Neural crest cell (in vitro differentiated cells): ENCODE results near the gene C16orf74. TPM values are rescaled to one million over a fixed set of nuclear protein-coding genes. Genes with fewer than 3 reads are reported as not detected.

Experiments
- DNase-seq: peaks from one replicate; pipeline ENCODE4 v3.0.0; 2021; ENCODE audit warnings: low read depth, mixed read lengths, low spot score
- H3K27ac Mint-ChIP-seq: one replicate; pipeline ENCODE4 v1.8.0; 2021; ENCODE audit warnings: mild to moderate bottlenecking, mixed read lengths; ENCODE audit not compliant: unreplicated experiment
- H3K27me3 Mint-ChIP-seq: 2 replicates; pipeline ENCODE4 v1.8.0; 2021; ENCODE audit warnings: low read depth, mild to moderate bottlenecking, mixed read lengths
- H3K36me3 Mint-ChIP-seq: 2 replicates; pipeline ENCODE4 v1.8.0; 2021; ENCODE audit warnings: low read depth, mild to moderate bottlenecking, mixed read lengths
- H3K4me1 Mint-ChIP-seq: 2 replicates; pipeline ENCODE4 v1.8.0; 2021; ENCODE audit warnings: mixed read lengths
- H3K4me3 Mint-ChIP-seq: one replicate; pipeline ENCODE4 v1.8.0; 2021; ENCODE audit warnings: mild to moderate bottlenecking, mixed read lengths
- H3K9me3 Mint-ChIP-seq: 2 replicates; pipeline ENCODE4 v1.8.0; 2021; ENCODE audit warnings: mixed read lengths
- total RNA-seq: library from RNA; stranded (reverse); gene quantifications from 2 replicates; pipeline ENCODE4 v1.2.1, GENCODE V29; 2021
- TF ChIP-seq, protein P1 (sequence below): fragments of 200-600 bp; sonication (generic); conservative IDR thresholded peaks from 2 replicates; pipeline ENCODE4 v1.5.0; 2021; ENCODE audit warnings: antibody characterized with exemption, mild to moderate bottlenecking

C16orf74 gene
- total RNA-seq, 1 donor from 2014 or later: 1.2 TPM

DNA sequence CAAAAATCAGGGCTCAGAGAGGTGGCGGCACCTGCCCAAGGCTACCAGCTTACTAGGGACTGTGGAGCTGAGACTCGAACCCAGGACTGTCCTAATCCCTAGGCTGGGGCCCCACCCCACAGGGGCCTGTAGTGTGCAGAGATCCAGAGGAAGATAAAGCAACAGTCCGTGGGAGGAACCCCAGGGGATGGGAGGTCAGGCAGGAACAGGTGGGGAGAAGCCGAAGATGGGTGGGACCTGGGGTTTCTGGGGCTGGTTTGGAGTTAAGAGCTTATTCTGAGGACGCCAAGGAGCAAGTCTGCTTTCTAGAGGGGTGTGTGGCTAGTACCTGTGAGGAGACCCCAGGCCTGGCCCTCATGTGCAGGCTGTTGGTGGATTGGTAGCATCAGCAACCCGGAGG lies 14.9 kb downstream of the C16orf74 start:
- H3K9me3 Mint-ChIP-seq: no peaks in the 10 kb centered on the region
- H3K27ac Mint-ChIP-seq: no peak overlapping the region
- H3K36me3 Mint-ChIP-seq: no peaks in the 10 kb centered on the region

DNA sequence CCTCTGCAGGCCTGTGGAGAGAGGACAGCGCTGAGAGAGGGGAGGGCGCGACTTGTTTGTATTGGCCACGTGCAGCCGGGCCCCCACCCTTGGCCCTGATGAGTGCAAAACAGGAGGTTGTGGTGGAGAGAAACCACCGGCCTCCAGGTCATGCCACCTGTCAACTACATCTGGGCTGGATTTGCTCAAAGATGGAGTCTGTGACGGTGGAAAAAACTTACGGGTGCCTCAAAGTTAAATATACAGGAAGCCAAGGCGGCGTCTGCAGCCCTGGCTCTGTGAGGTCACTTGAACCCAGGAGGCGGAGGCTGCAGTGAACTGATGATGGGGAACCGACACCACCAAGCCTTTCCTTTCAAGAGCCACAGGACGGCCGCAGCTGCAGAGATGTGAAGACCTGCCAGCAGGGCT lies 15.7 kb downstream of the C16orf74 start:
- Mint-ChIP-seq H3K4me3 (no peak overlapping the region), H3K9me3 (no peaks in the 10 kb centered on the region), H3K27me3 (peaks cover 2% of the 10 kb centered on the region), H3K36me3 (no peaks in the 10 kb centered on the region), H3K4me1 (peaks cover 5% of the 10 kb centered on the region), H3K27ac (no peak overlapping the region)
- DNase-seq: no peak
- TF ChIP-seq, protein P1, sequence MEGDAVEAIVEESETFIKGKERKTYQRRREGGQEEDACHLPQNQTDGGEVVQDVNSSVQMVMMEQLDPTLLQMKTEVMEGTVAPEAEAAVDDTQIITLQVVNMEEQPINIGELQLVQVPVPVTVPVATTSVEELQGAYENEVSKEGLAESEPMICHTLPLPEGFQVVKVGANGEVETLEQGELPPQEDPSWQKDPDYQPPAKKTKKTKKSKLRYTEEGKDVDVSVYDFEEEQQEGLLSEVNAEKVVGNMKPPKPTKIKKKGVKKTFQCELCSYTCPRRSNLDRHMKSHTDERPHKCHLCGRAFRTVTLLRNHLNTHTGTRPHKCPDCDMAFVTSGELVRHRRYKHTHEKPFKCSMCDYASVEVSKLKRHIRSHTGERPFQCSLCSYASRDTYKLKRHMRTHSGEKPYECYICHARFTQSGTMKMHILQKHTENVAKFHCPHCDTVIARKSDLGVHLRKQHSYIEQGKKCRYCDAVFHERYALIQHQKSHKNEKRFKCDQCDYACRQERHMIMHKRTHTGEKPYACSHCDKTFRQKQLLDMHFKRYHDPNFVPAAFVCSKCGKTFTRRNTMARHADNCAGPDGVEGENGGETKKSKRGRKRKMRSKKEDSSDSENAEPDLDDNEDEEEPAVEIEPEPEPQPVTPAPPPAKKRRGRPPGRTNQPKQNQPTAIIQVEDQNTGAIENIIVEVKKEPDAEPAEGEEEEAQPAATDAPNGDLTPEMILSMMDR: no peak

More for the DNA sequence above, 14.9 kb downstream of the C16orf74 start:
- DNase-seq: no peak
- H3K4me3 Mint-ChIP-seq: no peak overlapping the region
- H3K27me3 Mint-ChIP-seq: peaks cover 2% of the 10 kb centered on the region
- H3K4me1 Mint-ChIP-seq: peaks cover 5% of the 10 kb centered on the region
- TF ChIP-seq, protein P1: no peak

DNA sequence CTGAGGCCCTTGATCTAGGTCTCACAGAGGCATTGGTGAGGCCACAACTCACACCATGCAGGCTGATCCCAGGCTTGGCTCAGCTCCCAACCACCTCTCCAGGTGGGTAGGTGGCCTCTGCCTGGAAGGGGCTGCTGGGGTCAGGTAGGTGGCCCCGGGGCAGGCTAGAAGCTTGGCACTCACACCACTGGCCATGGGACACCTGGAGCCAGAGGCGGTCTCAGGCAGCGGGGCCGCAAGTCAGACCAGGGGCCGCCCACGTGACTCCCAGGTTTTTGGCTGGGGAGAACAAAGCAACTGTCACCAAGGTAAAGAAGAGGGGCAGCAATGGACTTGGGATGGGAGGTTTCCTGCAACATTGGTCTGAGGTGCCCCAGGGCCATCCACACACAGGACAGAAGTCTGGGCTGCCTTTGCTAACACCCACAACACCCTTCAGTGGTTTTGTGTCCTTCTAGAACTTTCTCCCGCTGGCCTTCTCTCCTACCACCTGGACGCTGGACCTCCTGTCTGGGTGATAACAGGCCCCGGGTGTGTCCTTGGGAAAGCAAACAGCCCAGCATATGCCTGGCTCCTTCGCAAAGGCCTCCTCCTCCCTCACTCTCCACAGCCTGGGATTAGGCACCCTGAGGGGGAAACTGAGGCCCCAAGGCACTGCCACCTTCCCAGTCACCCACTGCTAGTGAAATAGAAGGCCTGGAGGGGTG lies 16.4 kb downstream of the C16orf74 start:
- Mint-ChIP-seq H3K9me3 (no peaks in the 10 kb centered on the region), H3K4me1 (peaks cover 8% of the 10 kb centered on the region), H3K27me3 (peaks cover 2% of the 10 kb centered on the region), H3K36me3 (no peaks in the 10 kb centered on the region), H3K4me3 (no peak overlapping the region), H3K27ac (no peak overlapping the region)
- TF ChIP-seq, protein P1: no peak
- DNase-seq: no peak

DNA sequence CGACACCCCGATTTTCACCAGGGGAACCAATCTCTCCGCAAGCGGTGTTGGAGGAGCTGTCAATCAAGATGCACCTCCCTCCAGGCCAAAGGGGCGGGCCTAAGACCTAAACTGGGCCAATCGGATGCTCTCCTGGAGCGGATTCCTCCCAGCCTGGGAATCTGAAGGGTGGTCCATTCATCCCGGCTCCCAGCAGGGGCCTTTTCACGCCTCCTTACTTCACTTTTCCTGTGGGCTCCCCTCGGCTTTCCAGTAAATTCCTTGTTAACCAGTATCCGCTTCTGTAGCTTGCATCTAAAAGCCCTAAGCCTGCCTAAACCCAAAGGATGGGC lies 17.1 kb downstream of the C16orf74 start:
- no peak overlapping the region for H3K4me3 Mint-ChIP-seq

DNA sequence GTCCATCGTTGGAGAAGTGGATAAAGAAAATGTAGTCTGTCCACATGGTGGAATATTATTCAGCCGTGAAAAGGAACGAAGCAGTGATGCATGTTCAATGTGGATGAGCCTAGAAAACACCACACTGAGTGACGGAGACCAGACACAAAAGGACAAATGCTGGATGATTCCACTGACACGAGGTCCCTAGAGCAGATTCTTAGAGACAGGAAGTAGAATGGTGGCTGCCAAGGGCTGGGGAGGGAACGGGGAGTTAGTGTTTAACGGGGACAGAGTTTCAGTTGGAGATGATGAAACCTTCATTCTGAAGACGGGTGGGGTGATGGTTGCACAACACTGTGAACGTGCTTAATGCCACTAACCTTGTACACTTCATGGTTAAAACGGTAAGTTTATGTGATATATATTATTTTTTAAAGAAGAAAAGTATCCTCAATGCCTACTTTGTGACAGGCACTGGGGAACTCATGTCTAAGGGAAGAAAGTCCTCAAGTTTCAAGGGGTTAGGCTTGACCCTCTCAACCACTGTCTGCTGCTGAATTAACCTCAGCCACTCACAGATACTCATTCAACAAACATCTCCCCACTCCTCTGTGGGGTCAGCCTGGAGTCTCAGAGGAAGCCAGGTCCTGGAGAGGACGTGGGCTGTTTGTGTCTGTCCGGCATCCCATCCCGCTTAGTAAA lies 17.6 kb downstream of the C16orf74 start:
- no peak for DNase-seq
- TF ChIP-seq, protein P1: no peak
- Mint-ChIP-seq H3K27me3 (peaks cover 2% of the 10 kb centered on the region), H3K36me3 (no peaks in the 10 kb centered on the region), H3K27ac (no peak overlapping the region), H3K4me1 (peaks cover 10% of the 10 kb centered on the region), H3K4me3 (no peak overlapping the region), H3K9me3 (no peaks in the 10 kb centered on the region)

More for the DNA sequence above, 17.1 kb downstream of the C16orf74 start:
- TF ChIP-seq, protein P1: no peak
- DNase-seq: peak; percentile 48
- peaks cover 10% of the 10 kb centered on the region for H3K4me1 Mint-ChIP-seq
- no peaks in the 10 kb centered on the region for H3K9me3 Mint-ChIP-seq
- H3K36me3 Mint-ChIP-seq: no peaks in the 10 kb centered on the region
- H3K27me3 Mint-ChIP-seq: peaks cover 2% of the 10 kb centered on the region
- no peak overlapping the region for H3K27ac Mint-ChIP-seq
